Transverse colon (tissue), 4 donors: ENCODE data around the gene IGLL5. TPM values are rescaled to one million over a fixed set of nuclear protein-coding genes. Genes with fewer than 3 reads are reported as not detected.

Experiments
- DNase-seq: peaks from one replicate; pipeline ENCODE4 v3.0.0-alpha.2; 2019
- H3K27ac ChIP-seq, 4 donors: fragments of 200-600 bp; sonication (generic); 2 replicates each; pipeline ENCODE4 v1.5.1; 2016 to 2018; ENCODE audit warnings: inconsistent platforms in 4 of 4
- H3K27me3 ChIP-seq: fragments of 200-600 bp; sonication (generic); 2 replicates; pipeline ENCODE4 v1.5.1; 2017; ENCODE audit warnings: inconsistent platforms
- H3K36me3 ChIP-seq, 4 donors: fragments of 200-600 bp; sonication (generic); 2 replicates each; pipeline ENCODE4 v1.5.1; 2017 to 2019; ENCODE audit warnings: inconsistent platforms in 4 of 4
- H3K4me1 ChIP-seq, 4 donors: fragments of 200-600 bp; sonication (generic); 2 replicates each; pipeline ENCODE4 v1.5.1; 2017 to 2020; ENCODE audit warnings: inconsistent platforms in 4 of 4
- H3K4me3 ChIP-seq, 4 donors: fragments of 200-600 bp; sonication (generic); 1 replicate in 1 of 4; 2 replicates in 3 of 4; pipeline versions ENCODE4 v1.5.1 to v1.6.1; 2017 to 2019; ENCODE audit warnings: inconsistent platforms in 4 of 4
- H3K9me3 ChIP-seq, 2 donors: fragments of 200-600 bp; sonication (generic); 2 replicates each; pipeline ENCODE4 v1.5.1; 2017 to 2019; ENCODE audit warnings: inconsistent platforms in 2 of 2
- CTCF ChIP-seq, 5 experiments: fragments of 200-600 bp in 3 of 5; fragments of 450-650 bp in 2 of 5; sonication (generic) in 3 of 5; IDR thresholded peaks; 1 replicate in 2 of 5; 2 replicates in 3 of 5; pipeline ENCODE4 v1.5.1; 2016 to 2017; ENCODE audit warnings: antibody characterized with exemption in 5 of 5, inconsistent platforms in 3 of 5, mild to moderate bottlenecking in 2 of 5, moderate library complexity in 1 of 5
- EP300 ChIP-seq: sonication (generic); formaldehyde crosslinking; IDR thresholded peaks from one replicate; pipeline ENCODE4 v1.6.1; 2017; ENCODE audit warnings: antibody characterized with exemption, low read depth
- POLR2A ChIP-seq: fragments of 450-650 bp; IDR thresholded peaks from one replicate; pipeline ENCODE4 v1.6.1; 2016; ENCODE audit warnings: antibody characterized with exemption, mild to moderate bottlenecking, moderate library complexity
- POLR2AphosphoS5 ChIP-seq, 3 donors: sonication (generic); formaldehyde crosslinking; IDR thresholded peaks; one replicate each; pipeline ENCODE4 v1.6.1; 2016; ENCODE audit warnings: antibody characterized with exemption in 3 of 3
- WGBS, 2 donors: methylation state at CpG; one replicate each; pipeline ENCODE4 v1.1.5; 2018; ENCODE audit warnings: low coverage in 1 of 2; 5-methylcytosine and 5-hydroxymethylcytosine counted together
- in situ Hi-C, 4 donors: fragments of 200-750 bp; cut with MboI; loops; one replicate each; pipeline versions ENCODE4 v1.15.0 to v1.15.1; 2017; ENCODE audit warnings: low sequenced_read_pairs in 3 of 4, low pct_ligation_motif_present in 1 of 4, low pct_unique_long_range_greater_than_20kb in 1 of 4
- intact Hi-C: fragments of 100-400 bp; cut with DNase I; formaldehyde crosslinking; loops from one replicate; pipeline ENCODE4 v1.15.1; 2023; ENCODE audit warnings: low total_unique reads
- total RNA-seq, 4 donors: library from RNA; depleted of rRNA; stranded (reverse); fragments of >200 nt; gene quantifications; one replicate each; pipeline ENCODE4 v1.1.0, GENCODE V29; 2016

IGLL5 gene
- total RNA-seq, 4 donors from 2014 or later, result 14.9 to 104 (median 33.8) TPM; not detected in 1

GRCh38 chr22:22867996-22868715, 19.5 kb upstream of the IGLL5 start:
- peaks cover 0 to 24% (median 4%) of the 10 kb centered on the region in 4 donors for H3K4me1 ChIP-seq
- no peaks in the 10 kb centered on the region for H3K36me3 ChIP-seq
- TF ChIP-seq POLR2A (no peak), CTCF (IDR thresholded peaks at IDR 0.05) (no peak), POLR2AphosphoS5 (IDR thresholded peaks at IDR 0.05) (no peak), EP300 (no peak)
- intact Hi-C loops (no loop called here), in situ Hi-C loops (no loop called here)
- no peak for DNase-seq
- no peaks in the 10 kb centered on the region for H3K9me3 ChIP-seq
- H3K4me3 ChIP-seq, result no peak overlapping the region
- H3K27ac ChIP-seq, result no peak overlapping the region
- WGBS, 2 donors, result 88% methylated on average over 6 of the region's 6 CpGs; no CpG with 5 or more reads in 1 of the 2 donors
- no peaks in the 10 kb centered on the region for H3K27me3 ChIP-seq

- Histone ChIP-seq H3K27me3 (no peaks in the 10 kb centered on the region), H3K4me1 (peaks cover 0 to 9% (median 2%) of the 10 kb centered on the region in 4 donors), H3K4me3 (no peak overlapping the region), H3K36me3 (no peaks in the 10 kb centered on the region), H3K9me3 (peaks cover 0 to 4% of the 10 kb centered on the region in 2 donors), H3K27ac (no peak overlapping the region)
- no peak for TF ChIP-seq EP300
- no peak for TF ChIP-seq CTCF (IDR thresholded peaks at IDR 0.05)
- intact Hi-C loops (no loop called here), in situ Hi-C loops (no loop called here)
- no peak for DNase-seq
- 71 to 95% methylated on average over 2 to 8 of the region's 8 CpGs for WGBS, 2 donors
Measured at GRCh38 chr22:22870577-22871404, 16.8 kb upstream of the IGLL5 start.

GRCh38 chr22:22871536-22872278, 15.9 kb upstream of the IGLL5 start:
- Histone ChIP-seq H3K4me3 (no peak overlapping the region), H3K4me1 (peaks cover 0 to 1% (median under 1%) of the 10 kb centered on the region in 4 donors), H3K9me3 (peaks cover 0 to 4% of the 10 kb centered on the region in 2 donors), H3K27ac (no peak overlapping the region), H3K27me3 (no peaks in the 10 kb centered on the region), H3K36me3 (no peaks in the 10 kb centered on the region)
- no peak for DNase-seq
- TF ChIP-seq POLR2A (no peak), POLR2AphosphoS5 (IDR thresholded peaks at IDR 0.05) (no peak), CTCF (IDR thresholded peaks at IDR 0.05) (no peak), EP300 (no peak)
- in situ Hi-C loops (no loop called here), intact Hi-C loops (no loop called here)
- WGBS, 2 donors, result 84% methylated on average over 10 of the region's 10 CpGs; no CpG with 5 or more reads in 1 of the 2 donors
